ENCODE results near the gene CREB3L1. TPM values are rescaled to one million over a fixed set of nuclear protein-coding genes. Genes with fewer than 3 reads are reported as not detected.

The CREB3L1 gene
- total RNA-seq, 2 donors from 2014 or later = not detected

DNA sequence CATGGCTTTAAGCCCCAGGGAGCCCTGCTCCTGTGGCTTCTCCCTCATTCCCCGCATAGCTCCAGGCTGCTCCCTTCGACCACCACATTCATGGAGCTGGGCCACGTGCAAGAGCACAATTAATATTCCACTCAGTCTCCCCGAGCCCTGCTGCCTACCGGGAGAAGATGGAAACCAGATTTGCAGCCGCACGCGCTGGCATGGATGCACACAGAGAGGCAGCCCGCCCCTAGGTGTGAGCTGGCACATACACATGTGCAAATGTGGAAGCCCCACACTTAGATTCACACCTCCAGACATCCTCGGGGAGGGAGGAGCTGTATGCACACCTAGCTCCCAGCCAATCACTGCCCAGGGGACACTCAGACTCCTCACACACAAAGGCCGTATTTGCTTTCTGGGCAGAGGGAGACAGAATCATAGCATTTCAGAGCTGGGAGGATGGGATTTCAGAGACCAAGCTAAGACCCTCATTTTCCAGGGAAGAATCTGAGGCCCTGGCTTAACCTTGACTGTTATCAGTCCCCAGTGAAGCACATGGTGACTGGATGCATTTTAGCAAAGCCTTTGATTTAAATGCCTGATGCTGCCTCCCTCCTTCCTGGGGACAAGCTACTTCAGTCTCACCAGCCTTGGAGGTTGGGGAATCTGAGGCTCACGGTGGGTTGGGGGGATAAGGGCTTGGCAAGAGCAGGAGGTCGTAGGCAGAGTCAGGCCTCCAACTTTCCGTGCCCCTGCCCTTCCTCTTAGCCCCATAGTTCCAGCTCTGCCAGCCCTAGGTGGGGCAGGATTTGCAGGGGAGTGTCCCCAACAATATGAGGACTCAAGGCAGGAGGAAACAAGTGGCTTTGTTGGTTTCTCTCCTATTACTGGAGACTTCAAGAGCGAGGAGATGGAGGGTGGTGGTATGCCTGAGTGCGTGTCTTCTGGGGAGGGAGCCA, 5.3 kb upstream of the CREB3L1 start:
- Mint-ChIP-seq H3K27me3 (ENCODE audit: low read depth) (peaks cover 23% of the 10 kb centered on the region), H3K27ac (no peak overlapping the region), H3K36me3 (ENCODE audit: insufficient read depth in 2 of 2) (no peaks in the 10 kb centered on the region), H3K9me3 (no peaks in the 10 kb centered on the region), H3K4me3 (no peak overlapping the region), H3K4me1 (ENCODE audit: low read depth) (peaks cover 6% of the 10 kb centered on the region)
- ATAC-seq (replicated peaks in 1 of 2) (no peak), DNase-seq (no peak)

DNA sequence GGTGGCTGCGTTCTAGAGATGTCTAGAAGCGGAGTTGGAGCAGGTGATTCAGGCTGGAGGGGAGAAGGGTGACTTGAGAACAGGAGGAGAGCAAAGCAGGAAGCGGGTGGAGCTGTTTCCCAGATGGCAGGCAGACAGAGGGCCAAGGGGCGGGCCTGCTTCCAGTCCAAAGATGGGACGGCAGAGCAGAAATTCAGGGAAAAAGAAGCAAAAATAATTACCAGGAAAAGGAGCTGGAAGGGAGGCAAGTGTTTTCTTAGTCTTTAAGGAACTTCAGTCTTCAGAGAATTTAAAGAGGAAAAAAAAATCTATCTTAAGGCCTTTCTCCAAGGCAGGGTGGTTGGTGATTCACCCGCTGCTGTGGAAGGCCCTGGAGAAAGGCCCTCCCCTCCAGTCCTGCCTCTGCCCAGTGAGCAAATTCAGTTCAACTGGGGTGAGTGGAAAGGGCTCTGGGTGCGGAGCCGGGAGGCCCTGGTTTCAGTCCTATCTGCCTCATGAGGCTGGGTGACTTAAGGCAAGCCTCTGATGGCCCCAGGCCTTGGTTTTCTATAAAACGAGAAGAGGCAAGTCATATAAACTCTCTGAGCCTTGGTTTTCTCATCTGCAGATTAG, 4.5 kb upstream of the CREB3L1 start:
- Mint-ChIP-seq H3K36me3 (ENCODE audit: insufficient read depth in 2 of 2) (no peaks in the 10 kb centered on the region), H3K4me3 (no peak overlapping the region)

DNA sequence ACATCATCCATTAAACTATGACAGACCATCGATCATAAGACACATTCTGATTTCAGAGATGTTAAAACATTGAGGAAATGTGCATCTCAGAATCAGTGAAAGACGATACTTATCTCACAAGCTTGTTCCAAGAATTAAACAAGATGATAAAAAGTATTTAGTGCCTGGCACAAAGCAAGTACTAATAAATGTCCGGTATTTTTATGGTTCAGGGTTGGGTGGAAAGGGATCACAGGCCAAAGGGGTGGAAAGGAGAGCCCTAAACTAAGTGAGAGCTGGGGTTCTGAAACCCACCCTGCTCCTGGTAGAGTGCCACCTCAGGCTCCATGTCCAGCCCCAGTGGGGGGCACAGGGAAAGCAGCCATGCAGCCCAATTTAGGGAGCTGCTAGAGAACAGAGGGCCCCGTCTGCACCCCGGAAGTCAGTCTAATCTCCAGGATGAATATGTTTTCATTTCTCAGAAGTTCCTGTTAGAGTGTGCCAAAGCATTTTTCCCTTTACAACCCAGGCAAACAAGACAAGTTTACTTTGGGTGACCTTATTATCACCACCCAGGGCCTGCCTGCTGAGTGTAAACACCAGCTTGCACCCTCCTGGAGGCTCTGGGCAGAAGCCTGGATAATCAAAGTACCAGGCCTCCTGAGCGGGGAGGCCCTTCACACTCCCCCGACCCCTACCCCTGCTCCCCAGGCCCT, 3.8 kb upstream of the CREB3L1 start:
- H3K9me3 Mint-ChIP-seq = no peaks in the 10 kb centered on the region
- no peaks in the 10 kb centered on the region for H3K36me3 Mint-ChIP-seq (ENCODE audit: insufficient read depth in 2 of 2)
- H3K4me1 Mint-ChIP-seq (ENCODE audit: low read depth) = peaks cover 11% of the 10 kb centered on the region
- H3K4me3 Mint-ChIP-seq = no peak overlapping the region
- H3K27me3 Mint-ChIP-seq (ENCODE audit: low read depth) = peaks cover 21% of the 10 kb centered on the region
- no peak overlapping the region for H3K27ac Mint-ChIP-seq
- DNase-seq = no peak
- no peak for ATAC-seq (replicated peaks in 1 of 2)

More for the DNA sequence above, 4.5 kb upstream of the CREB3L1 start:
- ATAC-seq (replicated peaks in 1 of 2) (no peak), DNase-seq (no peak)
- Mint-ChIP-seq H3K4me1 (ENCODE audit: low read depth) (peaks cover 11% of the 10 kb centered on the region), H3K27me3 (ENCODE audit: low read depth) (peaks cover 24% of the 10 kb centered on the region), H3K27ac (no peak overlapping the region), H3K9me3 (no peaks in the 10 kb centered on the region)

DNA sequence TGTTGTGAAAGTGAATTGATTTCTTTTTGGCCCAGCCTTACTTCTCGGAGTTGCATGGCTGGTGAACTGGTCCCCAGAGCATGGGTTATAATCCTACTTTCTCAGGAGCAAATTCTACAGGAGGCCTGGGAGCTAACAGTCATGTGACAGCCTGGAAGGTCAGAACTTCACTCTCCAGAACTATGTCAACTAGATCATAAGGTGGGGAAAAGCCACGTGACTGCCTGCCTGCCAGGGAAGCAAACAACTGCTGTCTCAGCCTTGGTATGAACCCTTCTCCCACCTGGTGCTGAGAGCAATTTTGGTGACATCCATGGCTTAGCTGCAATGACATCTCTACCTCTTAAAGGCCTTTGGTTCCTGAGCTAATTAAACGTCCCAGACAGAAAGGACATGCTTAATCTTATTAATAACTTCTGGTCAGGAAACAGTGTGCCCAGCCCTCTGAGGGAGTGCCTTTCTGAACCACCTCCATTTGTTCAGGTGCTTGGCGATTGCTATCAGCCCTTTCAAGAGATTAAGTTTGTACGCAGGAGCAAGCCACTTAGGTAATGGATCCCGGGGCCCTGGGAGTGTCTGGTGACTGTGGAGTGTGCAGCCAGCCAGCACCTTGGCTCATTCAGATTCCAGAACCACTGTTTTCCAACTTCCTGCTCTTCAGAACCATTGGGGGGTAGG, 1.4 kb upstream of the CREB3L1 start:
- ATAC-seq (replicated peaks in 1 of 2) (no peak), DNase-seq (no peak)
- H3K9me3 Mint-ChIP-seq = no peaks in the 10 kb centered on the region
- peaks cover 14% of the 10 kb centered on the region for H3K4me1 Mint-ChIP-seq (ENCODE audit: low read depth)
- H3K4me3 Mint-ChIP-seq = no peak overlapping the region
- peaks cover 40% of the 10 kb centered on the region for H3K27me3 Mint-ChIP-seq (ENCODE audit: low read depth)
- H3K27ac Mint-ChIP-seq = no peak overlapping the region
- no peaks in the 10 kb centered on the region for H3K36me3 Mint-ChIP-seq (ENCODE audit: insufficient read depth in 2 of 2)

DNA sequence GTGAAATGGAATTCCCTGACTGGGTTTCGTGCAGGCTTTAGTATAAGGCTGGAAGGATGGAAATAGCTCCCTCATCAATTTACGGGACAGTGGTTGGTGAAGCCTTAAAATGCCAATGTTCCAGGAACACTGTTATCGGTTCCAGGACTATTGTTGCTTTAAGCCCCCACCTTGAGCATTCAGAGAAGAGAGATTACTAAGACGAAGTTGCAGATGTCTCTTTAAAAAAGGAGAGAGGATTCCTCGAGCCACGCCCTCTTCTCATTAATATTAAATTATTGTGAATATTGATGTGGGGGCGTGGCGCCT, 195 bp upstream of the CREB3L1 start:
- Mint-ChIP-seq H3K9me3 (no peaks in the 10 kb centered on the region), H3K27ac (no peak overlapping the region), H3K36me3 (ENCODE audit: insufficient read depth in 2 of 2) (no peaks in the 10 kb centered on the region), H3K4me3 (peak overlapping the region; percentile 26 to 76), H3K4me1 (ENCODE audit: low read depth) (peaks cover 16% of the 10 kb centered on the region), H3K27me3 (ENCODE audit: low read depth) (peaks cover 43% of the 10 kb centered on the region)
- DNase-seq = no peak
- ATAC-seq (replicated peaks in 1 of 2) = no peak

DNA sequence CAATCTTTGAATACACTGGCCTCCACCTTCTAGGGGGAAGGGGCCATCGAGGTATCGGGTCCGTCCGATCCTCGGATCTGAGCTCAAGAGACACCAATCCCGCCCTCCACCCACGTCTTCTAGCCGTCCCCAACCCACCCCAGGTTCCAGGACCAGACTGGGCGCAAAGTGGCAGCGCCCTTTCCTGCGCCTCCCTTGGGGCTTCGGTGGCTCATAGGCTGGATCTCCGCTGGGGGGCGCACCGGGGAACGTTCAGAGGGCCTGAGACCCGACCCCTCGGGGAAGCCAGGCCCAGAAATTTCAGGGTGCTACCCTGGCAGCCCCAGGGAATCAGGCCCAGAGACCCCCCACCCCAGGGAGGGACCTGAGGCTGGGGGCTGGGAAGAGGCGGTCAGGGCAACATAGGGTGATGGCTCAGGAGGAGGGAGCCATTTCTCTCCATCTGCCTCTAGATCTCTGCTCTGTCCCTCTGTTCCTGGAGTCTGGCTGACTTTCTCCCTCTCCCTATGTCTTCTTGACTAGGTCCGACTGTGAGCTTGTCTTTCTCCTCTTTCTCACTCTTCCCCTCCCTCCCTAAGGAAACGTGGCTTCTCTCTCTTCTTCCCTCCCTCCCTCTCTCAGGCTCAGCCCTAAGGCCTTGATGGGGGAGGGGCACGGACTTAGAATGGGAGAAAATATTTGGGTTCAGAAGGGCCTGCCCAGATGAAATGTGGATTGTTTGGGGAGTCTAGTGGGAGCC, 1.1 kb downstream of the CREB3L1 start:
- H3K36me3 Mint-ChIP-seq (ENCODE audit: insufficient read depth in 2 of 2) = no peaks in the 10 kb centered on the region
- H3K27ac Mint-ChIP-seq = no peak overlapping the region
- peak overlapping the region in 1 of 2 donors; percentile 32 for H3K4me3 Mint-ChIP-seq
- ATAC-seq (replicated peaks in 1 of 2) (peak; percentile 75), DNase-seq (peak; percentile 54 to 63)
- peaks cover 43% of the 10 kb centered on the region for H3K27me3 Mint-ChIP-seq (ENCODE audit: low read depth)
- H3K9me3 Mint-ChIP-seq = no peaks in the 10 kb centered on the region
- H3K4me1 Mint-ChIP-seq (ENCODE audit: low read depth) = peaks cover 11% of the 10 kb centered on the region

DNA sequence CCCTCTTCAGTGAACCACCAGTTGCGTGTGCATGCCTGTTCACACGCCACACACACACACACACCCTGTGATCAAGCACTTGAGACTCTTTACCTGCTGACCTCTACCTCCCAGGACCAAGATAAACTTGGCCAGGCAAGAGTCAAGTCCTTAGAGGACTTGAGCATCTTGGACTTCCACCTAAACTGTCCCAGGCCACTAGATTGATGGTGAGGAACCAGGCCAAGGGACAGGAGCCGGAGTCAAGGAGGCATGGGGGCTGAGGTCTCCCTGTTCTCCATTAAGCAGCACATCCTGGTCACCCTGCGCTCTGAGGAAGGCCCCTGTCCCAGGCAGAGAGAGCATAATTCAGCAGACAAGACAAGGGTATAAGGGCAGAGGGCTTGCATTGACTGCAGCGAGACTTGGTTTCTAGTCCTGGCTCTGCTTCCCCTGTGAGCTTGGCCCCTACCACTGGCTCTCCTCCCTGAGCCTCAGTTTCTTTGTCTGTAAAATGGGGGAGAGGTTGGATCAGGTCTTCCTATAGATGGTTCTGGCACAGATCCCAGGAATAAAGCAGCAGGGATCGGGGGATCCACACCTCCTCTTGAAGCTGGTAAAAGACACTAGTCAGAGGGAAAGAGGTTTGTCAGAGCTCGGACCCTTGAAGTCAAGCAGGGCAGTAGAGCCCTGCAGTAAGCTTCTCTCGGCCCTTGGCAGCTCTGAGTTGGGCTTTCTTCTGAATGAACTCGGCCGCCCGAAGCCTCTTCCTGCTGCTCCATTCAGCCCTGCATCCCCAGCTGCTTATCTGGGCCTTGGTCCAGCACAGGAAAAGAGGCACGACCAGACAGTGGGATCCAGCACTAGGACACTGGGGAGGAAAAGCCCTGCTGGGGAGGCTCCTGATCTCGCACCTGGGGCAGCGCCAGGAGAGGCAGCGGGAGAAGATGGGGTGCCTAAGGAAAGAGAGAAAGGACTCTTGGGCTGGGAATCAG, 2.0 kb downstream of the CREB3L1 start:
- Mint-ChIP-seq H3K9me3 (no peaks in the 10 kb centered on the region), H3K36me3 (ENCODE audit: insufficient read depth in 2 of 2) (no peaks in the 10 kb centered on the region), H3K4me3 (no peak overlapping the region), H3K4me1 (ENCODE audit: low read depth) (peaks cover 11% of the 10 kb centered on the region), H3K27ac (no peak overlapping the region), H3K27me3 (ENCODE audit: low read depth) (peaks cover 43% of the 10 kb centered on the region)
- no peak for DNase-seq
- ATAC-seq (replicated peaks in 1 of 2) = no peak

DNA sequence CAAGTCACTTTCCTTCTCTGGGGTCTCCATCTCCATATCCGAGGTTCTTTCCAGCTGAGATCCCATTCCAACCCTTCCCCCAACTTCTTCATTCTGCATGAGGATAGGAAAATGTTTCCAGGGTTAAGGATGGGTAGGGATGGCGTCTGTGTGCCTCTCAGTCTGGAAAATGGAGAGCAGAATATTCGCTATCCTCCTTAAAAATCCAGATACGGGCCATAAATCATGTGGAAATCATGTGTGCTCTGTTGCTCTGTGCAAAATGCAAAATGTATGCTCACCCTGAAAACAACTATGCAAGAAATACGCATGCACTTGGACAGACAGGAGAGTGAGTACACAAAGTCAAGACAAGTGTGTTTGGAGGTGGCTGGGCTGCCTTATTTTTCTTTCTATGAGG, 3.2 kb downstream of the CREB3L1 start:
- H3K36me3 Mint-ChIP-seq (ENCODE audit: insufficient read depth in 2 of 2) = no peaks in the 10 kb centered on the region
- no peak for ATAC-seq (replicated peaks in 1 of 2)
- no peak overlapping the region for H3K27ac Mint-ChIP-seq
- no peak for DNase-seq
- peaks cover 40% of the 10 kb centered on the region for H3K27me3 Mint-ChIP-seq (ENCODE audit: low read depth)
- no peak overlapping the region for H3K4me3 Mint-ChIP-seq
- H3K4me1 Mint-ChIP-seq (ENCODE audit: low read depth) = peaks cover 11% of the 10 kb centered on the region
- no peaks in the 10 kb centered on the region for H3K9me3 Mint-ChIP-seq

DNA sequence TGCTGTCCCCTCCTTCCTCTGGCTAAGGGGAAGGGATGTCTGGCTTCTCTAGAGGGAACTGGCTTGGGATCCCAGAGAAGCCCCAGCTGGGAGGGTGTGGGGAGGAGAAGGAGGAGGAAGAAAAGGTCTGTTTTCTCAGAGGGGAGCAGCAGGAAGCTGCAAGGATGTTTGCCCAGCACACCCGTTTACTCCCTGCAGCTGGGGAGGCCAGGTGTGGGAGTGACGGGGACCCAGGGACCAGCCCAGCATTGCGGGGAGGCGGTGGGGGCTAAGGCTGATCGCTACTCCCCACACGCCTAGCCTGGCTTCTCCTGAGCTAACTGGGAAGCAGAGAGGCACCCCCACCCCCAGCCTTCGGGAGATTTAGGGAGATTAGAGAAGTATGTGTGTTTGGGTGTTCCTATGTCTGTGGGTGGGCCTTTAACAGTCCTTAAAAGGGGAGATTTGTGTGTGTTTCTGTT, 3.9 kb downstream of the CREB3L1 start:
- Mint-ChIP-seq H3K4me1 (ENCODE audit: low read depth) (peaks cover 11% of the 10 kb centered on the region), H3K27me3 (ENCODE audit: low read depth) (peaks cover 35% of the 10 kb centered on the region), H3K4me3 (no peak overlapping the region), H3K27ac (no peak overlapping the region), H3K9me3 (no peaks in the 10 kb centered on the region), H3K36me3 (ENCODE audit: insufficient read depth in 2 of 2) (no peaks in the 10 kb centered on the region)
- DNase-seq (no peak), ATAC-seq (replicated peaks in 1 of 2) (no peak)

DNA sequence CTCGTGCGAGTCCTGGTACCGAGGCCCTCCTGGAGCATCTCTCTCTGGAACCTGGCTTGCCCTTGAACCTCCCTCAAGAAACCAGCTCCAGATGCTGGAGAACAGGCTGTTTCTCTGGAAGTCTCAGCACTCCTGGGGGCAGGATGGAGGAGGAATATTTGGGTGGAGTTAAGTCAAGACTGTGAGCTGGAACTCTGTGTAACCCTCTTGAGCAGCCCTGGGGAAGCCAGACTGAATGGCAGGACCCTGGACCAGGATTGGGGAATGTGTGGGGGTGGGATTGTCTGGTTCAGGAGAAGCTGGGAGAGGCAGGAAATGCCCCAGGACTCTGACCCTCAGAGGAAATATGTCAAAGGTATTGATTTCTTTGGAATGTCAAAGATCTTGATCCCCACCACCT, 7.7 kb downstream of the CREB3L1 start:
- Mint-ChIP-seq H3K36me3 (ENCODE audit: insufficient read depth in 2 of 2) (no peaks in the 10 kb centered on the region), H3K27ac (no peak overlapping the region), H3K9me3 (no peaks in the 10 kb centered on the region), H3K4me1 (ENCODE audit: low read depth) (peaks cover 6% of the 10 kb centered on the region), H3K27me3 (ENCODE audit: low read depth) (peaks cover 17% of the 10 kb centered on the region), H3K4me3 (no peak overlapping the region)
- DNase-seq (no peak), ATAC-seq (replicated peaks in 1 of 2) (no peak)

DNA sequence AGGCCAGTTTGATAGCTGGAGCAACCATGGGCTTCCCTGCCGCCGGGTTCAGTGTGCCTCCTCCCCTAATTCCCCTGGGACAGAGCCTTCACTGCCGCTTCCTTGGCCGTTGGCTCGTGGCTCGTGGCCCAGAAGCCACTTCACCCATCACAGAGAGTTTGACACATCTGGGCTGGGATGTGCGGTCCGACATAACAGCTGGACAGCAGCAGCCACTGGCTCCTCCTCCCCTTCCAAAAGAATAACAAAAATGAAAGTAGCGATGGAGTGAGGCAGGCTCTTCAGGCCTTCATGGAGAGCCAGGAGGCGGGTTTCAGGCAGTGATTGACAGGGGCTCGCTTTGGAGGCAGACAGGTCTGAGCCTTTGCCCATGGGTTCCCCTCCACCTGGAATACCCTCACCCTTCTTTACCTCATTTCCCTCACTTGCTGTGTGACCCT, 8.2 kb downstream of the CREB3L1 start:
- Mint-ChIP-seq H3K4me3 (no peak overlapping the region), H3K27ac (no peak overlapping the region), H3K27me3 (ENCODE audit: low read depth) (peaks cover 15% of the 10 kb centered on the region), H3K4me1 (ENCODE audit: low read depth) (peaks cover 6% of the 10 kb centered on the region), H3K36me3 (ENCODE audit: insufficient read depth in 2 of 2) (no peaks in the 10 kb centered on the region), H3K9me3 (no peaks in the 10 kb centered on the region)
- no peak for ATAC-seq (replicated peaks in 1 of 2)
- DNase-seq = no peak

All from activated T-cell treated with anti-CD3 and anti-CD28 coated beads, Interleukin-2, amount 50 U/mL, for 72 hours (primary cell).